Inflammatory macrophage treated with lipopolysaccharide for 4 hours (primary cell): Measurements from ENCODE around the gene LDHA.
A peak's percentile ranks its signal among the peaks of the same experiment; 100 is the strongest.
"Not testable (repeated sequence)": the region's sequence is repeated elsewhere in the genome, so short reads cannot be mapped to it uniquely, and the experiment has no call there.

Experiments
- DNase-seq: peaks from one replicate; pipeline ENCODE4 v3.0.0-alpha.2; 2020

Gene LDHA

GRCh38 chr11:18394928-18395734 lies 768 bp downstream of the LDHA start:
- peak; percentile 13 for DNase-seq

GRCh38 chr11:18395735-18396504 lies 1.6 kb downstream of the LDHA start:
- DNase-seq = peak; percentile 98

DNA sequence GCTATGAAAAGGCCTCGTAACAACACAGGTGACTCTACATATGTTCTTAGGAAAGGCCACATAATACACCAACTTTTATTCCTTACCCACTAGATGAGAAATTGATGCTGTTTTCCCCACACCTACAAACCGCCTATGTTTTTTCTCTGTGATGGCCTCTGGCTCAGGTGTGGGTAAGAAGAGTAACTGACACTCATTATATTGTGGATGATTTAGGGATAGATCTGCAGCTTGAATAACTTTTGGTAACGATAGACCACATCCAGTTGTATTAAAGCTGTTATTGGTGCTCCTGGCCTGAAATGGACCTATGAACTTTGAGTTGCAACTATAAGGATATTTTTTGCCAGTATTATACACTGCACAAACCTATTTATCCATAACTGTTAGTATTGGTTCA lies 3.6 kb downstream of the LDHA start:
- DNase-seq = no peak

- not testable (repeated sequence) for DNase-seq
Observed at GRCh38 chr11:18401077-18401476, 6.7 kb downstream of the LDHA start.

DNA sequence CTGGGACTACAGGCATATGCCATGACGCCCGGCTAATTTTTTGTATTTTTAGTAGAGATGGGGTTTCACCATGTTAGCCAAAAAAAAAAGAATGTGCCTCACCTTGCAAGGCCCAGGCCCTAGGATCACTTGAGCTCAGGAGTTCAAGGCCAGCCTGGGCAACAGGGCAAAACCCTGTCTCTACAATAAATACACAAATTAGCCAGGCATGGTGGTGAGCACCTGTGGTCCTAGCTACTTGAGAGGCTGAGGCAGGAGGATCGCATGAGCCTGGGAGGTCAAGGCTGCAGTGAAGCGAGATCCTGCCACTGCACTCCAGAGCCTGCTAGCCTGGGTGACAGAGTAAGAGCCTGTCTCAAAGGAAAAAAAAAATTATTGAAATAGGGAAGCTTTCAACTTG lies 9.7 kb downstream of the LDHA start:
- DNase-seq = no peak

GRCh38 chr11:18407400-18407799 lies 13.0 kb downstream of the LDHA start:
- DNase-seq = not testable (repeated sequence)

- no peak for DNase-seq
Observed at GRCh38 chr11:18408558-18409291, 14.4 kb downstream of the LDHA start.

- DNase-seq = no peak
Observed at GRCh38 chr11:18416459-18416858, 22.1 kb downstream of the LDHA start.

DNA sequence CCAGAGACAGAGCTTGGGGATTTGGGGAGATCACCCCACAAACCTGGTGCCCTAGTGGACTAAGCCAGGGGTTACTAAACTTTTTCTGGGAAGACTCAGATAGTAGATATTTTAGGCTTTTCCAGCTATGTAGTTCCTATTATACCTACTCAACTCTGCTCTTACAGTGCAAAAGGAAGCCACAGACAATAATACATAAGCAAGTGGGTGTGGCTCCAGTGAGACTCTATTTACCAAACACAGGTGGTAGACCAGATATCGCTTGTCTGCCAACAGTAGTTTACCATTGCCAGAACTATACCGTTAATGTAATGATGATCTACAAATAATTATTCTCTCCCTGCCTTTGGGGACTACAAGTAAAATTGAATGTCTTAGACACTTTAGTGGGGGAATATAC lies 24.7 kb downstream of the LDHA start:
- no peak for DNase-seq

DNA sequence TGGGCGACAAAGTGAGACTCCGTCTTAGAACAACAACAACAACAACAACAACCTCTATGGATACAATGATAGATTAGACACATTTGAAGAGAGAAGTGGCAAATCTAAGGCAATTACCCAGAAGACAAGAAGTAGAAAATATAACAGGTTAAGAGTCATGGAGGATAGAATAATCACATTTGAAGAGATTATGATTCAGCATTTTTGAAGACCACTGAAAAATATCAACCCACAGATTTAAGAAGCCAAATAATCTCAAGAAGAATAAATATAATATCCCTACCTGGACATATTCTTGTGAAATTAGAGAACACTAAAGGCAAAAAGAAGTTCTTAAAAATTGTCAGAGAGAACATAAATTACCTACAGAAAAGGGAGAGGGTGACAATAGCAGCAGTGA lies 25.7 kb downstream of the LDHA start:
- no peak for DNase-seq

DNA sequence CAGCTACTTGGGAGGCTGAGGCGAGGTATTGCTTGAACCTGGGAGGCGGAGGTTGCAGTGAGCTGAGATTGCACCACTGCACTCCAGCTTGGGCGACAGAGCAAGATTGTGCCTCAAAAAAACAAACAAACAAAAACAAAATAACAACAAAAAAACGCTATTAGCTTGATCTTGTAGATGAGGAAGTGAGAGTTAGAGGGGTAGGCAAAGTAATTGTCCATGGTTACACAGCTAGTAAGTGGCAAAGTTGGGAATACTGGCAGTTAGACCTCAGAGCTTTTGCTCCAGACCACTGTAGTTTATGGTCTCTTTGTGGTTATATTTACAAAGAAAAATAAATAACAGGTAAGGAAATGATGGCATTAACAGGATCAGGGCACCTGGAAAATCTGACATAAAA lies 32.9 kb downstream of the LDHA start:
- DNase-seq = no peak

DNA sequence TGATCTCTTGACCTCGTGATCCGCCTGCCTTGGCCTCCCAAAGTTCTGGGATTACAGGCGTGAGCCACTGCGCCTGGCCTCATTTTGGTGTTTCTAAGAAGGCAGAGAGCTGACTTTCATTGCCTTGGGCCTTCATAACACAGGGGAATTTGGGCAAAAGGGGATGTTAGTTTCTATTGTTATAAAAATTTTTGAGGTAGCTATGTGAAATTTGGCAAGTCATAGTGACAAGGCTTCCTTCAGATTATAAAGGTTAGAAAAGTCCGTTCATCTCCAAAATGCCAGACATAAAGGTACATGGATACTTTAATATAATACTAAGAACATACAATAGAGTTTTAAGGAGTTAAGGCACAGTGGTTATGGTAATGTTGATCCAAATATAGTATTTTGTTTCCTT lies 35.0 kb downstream of the LDHA start:
- no peak for DNase-seq

DNA sequence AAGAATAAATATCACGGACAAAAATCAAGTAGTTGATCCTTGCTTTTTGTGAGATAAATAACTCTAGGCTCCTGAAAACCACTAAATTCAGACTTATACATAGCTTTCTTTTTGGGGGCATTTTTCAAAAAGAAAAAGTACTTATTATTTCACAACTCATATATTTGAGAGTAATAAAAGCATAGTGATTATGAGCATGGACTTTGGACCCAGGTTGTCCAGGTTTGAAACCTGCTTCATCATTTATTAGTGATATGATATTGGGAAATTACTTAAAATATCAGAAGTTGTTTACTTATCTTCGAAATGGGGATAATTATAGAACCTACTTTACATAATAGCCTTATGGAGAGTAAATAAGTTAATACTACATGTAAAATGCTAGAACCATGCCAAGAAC lies 44.3 kb downstream of the LDHA start:
- no peak for DNase-seq

DNA sequence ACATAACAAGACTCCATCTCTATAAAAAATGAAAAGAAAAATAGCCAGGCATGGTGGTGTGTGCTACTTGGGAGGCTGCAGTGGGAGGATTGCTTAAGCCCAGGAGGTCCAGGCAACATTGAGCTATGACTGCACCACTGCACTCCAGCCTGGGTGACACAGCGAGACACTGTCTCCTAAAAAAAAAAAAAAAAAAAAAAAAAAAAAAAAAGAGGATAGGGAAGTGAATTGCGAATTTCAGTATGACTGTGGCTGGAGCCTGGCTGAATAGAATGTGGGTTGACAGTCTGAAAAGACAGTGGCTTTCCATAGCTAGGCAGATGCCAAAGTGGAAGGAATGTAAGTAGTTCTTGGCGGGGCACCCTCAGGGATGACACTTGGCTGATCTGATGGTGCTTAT lies 54.9 kb downstream of the LDHA start:
- DNase-seq = peak; percentile 78

DNA sequence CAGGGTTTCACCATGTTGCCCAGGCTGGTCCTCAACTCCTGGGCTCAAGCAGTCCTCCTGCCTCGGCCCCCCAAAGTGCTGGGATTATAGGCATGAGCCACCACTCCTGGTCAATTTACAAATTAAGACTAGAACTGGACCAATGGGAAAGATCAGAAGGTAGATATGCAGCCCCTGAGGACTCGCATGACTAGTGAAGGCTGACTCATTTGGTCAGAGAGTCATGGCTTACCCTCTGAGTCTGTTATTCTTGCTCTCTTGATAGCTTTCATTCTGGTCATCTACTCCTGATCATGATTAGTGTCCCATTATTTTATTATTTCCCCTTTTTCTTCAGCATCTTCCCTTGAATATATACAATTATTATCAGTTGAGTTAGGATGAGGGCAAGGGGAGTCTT lies 58.6 kb downstream of the LDHA start:
- DNase-seq = no peak

GRCh38 chr11:18455686-18456372 lies 61.5 kb downstream of the LDHA start, which contains the start of gene LDHAL6A:
TSS of gene LDHAL6A (plus strand) at chr11:18455856. CDS start at chr11:18456681, 825 bp downstream.
- no peak for DNase-seq

DNA sequence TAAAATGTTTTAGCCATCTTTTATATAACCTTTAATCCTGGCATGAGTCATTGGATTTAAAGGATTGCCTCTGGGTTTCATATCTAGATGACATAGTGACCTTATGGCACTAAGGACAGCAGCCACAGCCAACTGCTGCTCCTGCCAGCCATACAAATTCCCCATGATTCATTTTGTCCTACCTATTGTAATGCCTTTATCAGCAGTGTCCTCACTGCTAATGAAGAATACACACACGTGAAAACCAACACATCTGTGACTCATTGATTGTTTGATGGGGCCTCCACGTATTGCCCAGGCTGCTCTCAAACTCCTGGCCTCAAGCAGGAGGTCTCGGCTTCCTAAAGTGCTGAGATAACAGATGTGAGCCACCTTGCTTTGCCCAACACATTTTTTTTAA lies 63.1 kb downstream of the LDHA start:
- DNase-seq = no peak
